ENCODE measurements around the gene CNTLN.
A peak's percentile ranks its signal among the peaks of the same experiment; 100 is the strongest.
"Not testable (repeated sequence)": the region's sequence is repeated elsewhere in the genome, so short reads cannot be mapped to it uniquely, and the experiment has no call there.

The CNTLN gene

GRCh38 chr9:17520268-17521064, 385.6 kb downstream of the CNTLN start:
- DNase-seq: no peak

- DNase-seq: no peak
Measured at GRCh38 chr9:17521100-17521855, 386.4 kb downstream of the CNTLN start.

- DNase-seq: not testable (repeated sequence)
Measured at GRCh38 chr9:17526726-17527125, 391.9 kb downstream of the CNTLN start.

- no peak for DNase-seq
Measured at GRCh38 chr9:17528859-17529258, 394.0 kb downstream of the CNTLN start.

- DNase-seq: peak in 1 of 2 experiments; percentile 12
Measured at GRCh38 chr9:17531642-17532254, 396.9 kb downstream of the CNTLN start.

GRCh38 chr9:17532461-17532860, 397.6 kb downstream of the CNTLN start:
- DNase-seq: no peak

- DNase-seq: no peak
Measured at GRCh38 chr9:17535176-17535575, 400.3 kb downstream of the CNTLN start.

- DNase-seq: no peak
Measured at GRCh38 chr9:17536027-17536426, 401.2 kb downstream of the CNTLN start.

GRCh38 chr9:17551023-17551422, 416.2 kb downstream of the CNTLN start:
- DNase-seq: no peak
